T-cell (primary cell): ENCODE data around the gene ABCC1. TPM values are rescaled to one million over a fixed set of nuclear protein-coding genes. Genes with fewer than 3 reads are reported as not detected.

Experiments used
- ATAC-seq, 4 experiments: fragments of 200-7000 bp in 3 of 4; fragments of 150-1000 bp in 1 of 4; cut with Tn5 transposase; replicated peaks in 1 of 4; 1 replicate in 3 of 4; 2 replicates in 1 of 4; pipeline ENCODE4 v1.10.0; 2021; ENCODE audit warnings: moderate library complexity in 3 of 4, mild to moderate bottlenecking in 2 of 4, moderate number of reproducible peaks in 1 of 4
- CTCF ChIA-PET, 2 donors: fragments of 300-600 bp; sonication (Branson Sonifier 250); formaldehyde crosslinking; loops; one replicate each; lab custom pipeline; 2022; ENCODE audit warnings: antibody characterized with exemption in 2 of 2; lab: Charles Lee
- POLR2A ChIA-PET, 2 donors: fragments of 300-600 bp; sonication (Branson Sonifier 250); formaldehyde crosslinking; loops; one replicate each; lab custom pipeline; 2022; ENCODE audit warnings: antibody characterized with exemption in 2 of 2; lab: Charles Lee
- DNase-seq, 35 experiments: peaks; one replicate each; pipeline versions ENCODE4 v3.0.0 to v3.0.0-alpha.2; 2013 to 2023
- H3K27ac ChIP-seq: one replicate; pipeline ENCODE4 v1.5.1; 2013; ENCODE audit warnings: low read length
- H3K27me3 ChIP-seq, 2 experiments: replicated peaks in 1 of 2; 1 replicate in 1 of 2; 2 replicates in 1 of 2; pipeline versions ENCODE4 v1.6.1 to v1.7.0; 2013; ENCODE audit warnings: low read length in 1 of 2, mixed read lengths in 1 of 2; ENCODE audit not compliant: control insufficient read depth in 2 of 2, insufficient read depth in 2 of 2; ENCODE audit errors: extremely low read depth in 1 of 2
- H3K36me3 ChIP-seq, 2 donors: 1 replicate in 1 of 2; 2 replicates in 1 of 2; pipeline versions ENCODE4 v1.6.1 to v1.7.0; 2013; ENCODE audit warnings: low read length in 1 of 2; ENCODE audit not compliant: control insufficient read depth in 2 of 2, insufficient read depth in 1 of 2; ENCODE audit errors: extremely low read depth in 1 of 2
- H3K4me1 ChIP-seq, 2 experiments: 1 replicate in 1 of 2; 2 replicates in 1 of 2; pipeline versions ENCODE4 v1.6.1 to v1.7.0; 2013; ENCODE audit warnings: low read length in 2 of 2, mixed read lengths in 1 of 2; ENCODE audit not compliant: insufficient read depth in 2 of 2, control insufficient read depth in 1 of 2; ENCODE audit errors: extremely low read depth in 1 of 2
- H3K4me3 ChIP-seq, 2 donors: 1 replicate in 1 of 2; 2 replicates in 1 of 2; pipeline versions ENCODE4 v1.5.1 to v1.7.0; 2013; ENCODE audit warnings: mild to moderate bottlenecking in 2 of 2, low read length in 1 of 2, moderate library complexity in 1 of 2; ENCODE audit not compliant: control insufficient read depth in 1 of 2; ENCODE audit errors: extremely low read depth in 1 of 2
- H3K9me3 ChIP-seq: 2 replicates; pipeline ENCODE4 v1.7.0; 2013
- H3K27ac Mint-ChIP-seq, 2 donors: one replicate each; pipeline ENCODE4 v1.8.0; 2020 to 2021; ENCODE audit warnings: mild to moderate bottlenecking in 2 of 2, mixed read lengths in 2 of 2
- H3K27me3 Mint-ChIP-seq, 2 donors: one replicate each; pipeline ENCODE4 v1.8.0; 2021 to 2022; ENCODE audit warnings: mixed read lengths in 2 of 2
- H3K36me3 Mint-ChIP-seq: one replicate; pipeline ENCODE4 v1.8.0; 2021; ENCODE audit warnings: mixed read lengths
- H3K4me1 Mint-ChIP-seq, 3 donors: one replicate each; pipeline ENCODE4 v1.8.0; 2020 to 2022; ENCODE audit warnings: mixed read lengths in 3 of 3, mild to moderate bottlenecking in 1 of 3
- H3K4me3 Mint-ChIP-seq, 3 donors: one replicate each; pipeline ENCODE4 v1.8.0; 2020 to 2022; ENCODE audit warnings: mild to moderate bottlenecking in 3 of 3, mixed read lengths in 3 of 3, moderate library complexity in 3 of 3
- H3K9me3 Mint-ChIP-seq, 3 donors: one replicate each; pipeline ENCODE4 v1.8.0; 2020 to 2022; ENCODE audit warnings: mixed read lengths in 3 of 3
- WGBS: methylation state at CpG from one replicate; pipeline ENCODE4 v1.1.5; 2013; ENCODE audit warnings: missing lambda C conversion rate; ENCODE audit not compliant: insufficient coverage; 5-methylcytosine and 5-hydroxymethylcytosine counted together
- total RNA-seq, 35 experiments: library from RNA in 6 of 35; stranded (reverse) in 6 of 35; fragments of 120-200 nt in 1 of 35; gene quantifications; one replicate each; pipeline versions ENCODE4 v1.2.1 to v1.2.4 and lab custom pipeline; 2013 to 2026

The ABCC1 gene
- total RNA-seq: 10 to 100 TPM; 59.4 to 68.1 (median 63.0) TPM
- total RNA-seq (2013): 36.0 TPM
- 94.3 to 293 (median 143) reads per million in 29 experiments for total RNA-seq (lab: John Stamatoyannopoulos, UW)

- no peaks in the 10 kb centered on the region for H3K27me3 Mint-ChIP-seq
- H3K4me1 Mint-ChIP-seq: peaks cover 40 to 46% (median 43%) of the 10 kb centered on the region in 3 donors
- no peaks in the 10 kb centered on the region for H3K27me3 ChIP-seq
- CTCF ChIA-PET: interaction anchor here in 1 of 2 donors (0.6 to 1.2 kb wide), 8 partner anchors 9 to 522 kb away, joined by 3 to 7 read pairs (median 4); partner anchors contain the start of gene CEP20
- no peaks in the 10 kb centered on the region for H3K36me3 ChIP-seq
- H3K4me3 ChIP-seq: peak within 1 kb of the TSS; percentile 76 to 87
- peak; percentile 8 to 81 (median 45) for DNase-seq
- peak; percentile 75 to 88 (median 87) for ATAC-seq
- no peaks in the 10 kb centered on the region for H3K9me3 Mint-ChIP-seq
- H3K4me1 ChIP-seq: peaks cover 12 to 43% of the 10 kb centered on the region in 2 experiments
- peak within 1 kb of the TSS; percentile 86 for H3K27ac ChIP-seq
- H3K36me3 Mint-ChIP-seq: no peaks in the 10 kb centered on the region
- POLR2A ChIA-PET: interaction anchor here (0.6 to 1.2 kb wide), 10 partner anchors 9 to 86 kb away, joined by 3 to 21 read pairs (median 5); partner anchors contain the start of gene CEP20 (in 2 of the 2)
- WGBS: under 1% methylated on average over 105 of the region's 112 CpGs
- H3K9me3 ChIP-seq: no peaks in the 10 kb centered on the region
- H3K27ac Mint-ChIP-seq: peak within 1 kb of the TSS; percentile 94 to 95
- H3K4me3 Mint-ChIP-seq: peak within 1 kb of the TSS; percentile 90 to 97 (median 90)
These were observed at the start of gene ABCC1 for GRCh38 chr16:15949210-15950160. ABCC1 (plus strand) TSS chr16:15949616; CDS start chr16:15949752, 136 bp downstream.

GRCh38 chr16:15900357-15900756 lies 49.1 kb upstream of the ABCC1 start:
- ChIA-PET CTCF (interaction anchor here in 1 of 2 donors (1.1 kb wide), 1 partner anchor 12 kb away, joined by 5 read pairs; the partner anchor contains the start of gene CEP20), POLR2A (no interaction called here)
- Mint-ChIP-seq H3K4me1 (peaks cover 0 to 2% (median 0%) of the 10 kb centered on the region in 3 donors), H3K36me3 (no peaks in the 10 kb centered on the region), H3K4me3 (no peak overlapping the region), H3K27ac (no peak overlapping the region), H3K27me3 (no peaks in the 10 kb centered on the region), H3K9me3 (no peaks in the 10 kb centered on the region)
- Histone ChIP-seq H3K4me3 (no peak overlapping the region), H3K27me3 (no peaks in the 10 kb centered on the region), H3K9me3 (no peaks in the 10 kb centered on the region), H3K36me3 (no peaks in the 10 kb centered on the region), H3K27ac (no peak overlapping the region), H3K4me1 (no peaks in the 10 kb centered on the region)
- no peak for ATAC-seq
- no peak for DNase-seq
- 100% methylated on average over 2 of the region's 3 CpGs for whole genome bisulfite sequencing

GRCh38 chr16:15900901-15901500 lies 48.4 kb upstream of the ABCC1 start:
- CTCF ChIA-PET: no interaction called here
- Mint-ChIP-seq H3K27ac (no peak overlapping the region), H3K36me3 (no peaks in the 10 kb centered on the region), H3K4me3 (no peak overlapping the region), H3K4me1 (peaks cover 0 to 2% (median 0%) of the 10 kb centered on the region in 3 donors), H3K27me3 (no peaks in the 10 kb centered on the region), H3K9me3 (peaks cover 0 to 2% (median 0%) of the 10 kb centered on the region in 3 donors)
- Histone ChIP-seq H3K4me1 (no peaks in the 10 kb centered on the region), H3K9me3 (no peaks in the 10 kb centered on the region), H3K4me3 (no peak overlapping the region), H3K36me3 (no peaks in the 10 kb centered on the region), H3K27ac (no peak overlapping the region), H3K27me3 (no peaks in the 10 kb centered on the region)
- DNase-seq: no peak
- 88% methylated on average over 4 of the region's 6 CpGs for WGBS
- no peak for ATAC-seq
- POLR2A ChIA-PET: no interaction called here

- Mint-ChIP-seq H3K4me3 (no peak overlapping the region), H3K27ac (no peak overlapping the region), H3K9me3 (peaks cover 0 to 6% (median 0%) of the 10 kb centered on the region in 3 donors), H3K27me3 (no peaks in the 10 kb centered on the region), H3K4me1 (peaks cover 0 to 4% (median 0%) of the 10 kb centered on the region in 3 donors), H3K36me3 (no peaks in the 10 kb centered on the region)
- POLR2A ChIA-PET: no interaction called here
- H3K36me3 ChIP-seq: no peaks in the 10 kb centered on the region
- 95% methylated on average over 2 of the region's 5 CpGs for WGBS
- no peak overlapping the region for H3K4me3 ChIP-seq
- ATAC-seq: no peak
- DNase-seq: no peak
- H3K9me3 ChIP-seq: no peaks in the 10 kb centered on the region
- CTCF ChIA-PET: interaction anchor here in 1 of 2 donors (0.5 kb wide), 1 partner anchor 40 kb away, joined by 3 read pairs; no protein-coding TSS in a partner anchor
- H3K27ac ChIP-seq: no peak overlapping the region
- no peaks in the 10 kb centered on the region for H3K27me3 ChIP-seq
- H3K4me1 ChIP-seq: no peaks in the 10 kb centered on the region
These were observed 45.5 kb upstream of the ABCC1 start for GRCh38 chr16:15903960-15904359.

GRCh38 chr16:15906439-15906838 lies 43.0 kb upstream of the ABCC1 start:
- H3K4me1 ChIP-seq: no peaks in the 10 kb centered on the region
- no peak overlapping the region for H3K27ac Mint-ChIP-seq
- H3K27me3 Mint-ChIP-seq: no peaks in the 10 kb centered on the region
- WGBS: no CpG with 5 or more reads among the region's 2 CpGs
- ChIA-PET CTCF (interaction anchor here in 1 of 2 donors (0.7 kb wide), 1 partner anchor 190 kb away, joined by 4 read pairs; no protein-coding TSS in a partner anchor), POLR2A (no interaction called here)
- no peak overlapping the region for H3K4me3 Mint-ChIP-seq
- DNase-seq (no peak), ATAC-seq (no peak)
- H3K4me1 Mint-ChIP-seq: peaks cover 3 to 7% (median 6%) of the 10 kb centered on the region in 3 donors
- H3K27ac ChIP-seq: no peak overlapping the region
- no peaks in the 10 kb centered on the region for H3K9me3 ChIP-seq
- H3K36me3 ChIP-seq: no peaks in the 10 kb centered on the region
- peaks cover 0 to 6% (median 0%) of the 10 kb centered on the region in 3 donors for H3K9me3 Mint-ChIP-seq
- peaks cover 0 to 3% of the 10 kb centered on the region in 2 experiments for H3K27me3 ChIP-seq
- no peaks in the 10 kb centered on the region for H3K36me3 Mint-ChIP-seq
- no peak overlapping the region for H3K4me3 ChIP-seq
